ENCODE measurements around the gene DDRGK1.

DDRGK1 gene

GRCh38 chr20:3174442-3175261 lies 29.8 kb downstream of the DDRGK1 start:
- ChIA-PET POLR2A (no interaction called here), CTCF (no interaction called here)
- TF ChIP-seq LEF1 (IDR thresholded peaks at IDR 0.05; ENCODE audit: borderline replicate concordance) (no peak), SP1 (IDR thresholded peaks at IDR 0.05) (no peak), L3MBTL2 (conservative IDR thresholded peaks at IDR 0.05) (no peak), ARNT (IDR thresholded peaks at IDR 0.05) (no peak), PKNOX1 (IDR thresholded peaks at IDR 0.05) (no peak), CTBP1 (IDR thresholded peaks at IDR 0.05; ENCODE audit: borderline replicate concordance) (no peak), ELF4 (IDR thresholded peaks at IDR 0.05) (no peak), TARDBP (IDR thresholded peaks at IDR 0.05) (no peak), FOXK2 (IDR thresholded peaks at IDR 0.05) (no peak), BHLHE40 (IDR thresholded peaks at IDR 0.05; ENCODE audit: borderline replicate concordance) (no peak), SUZ12 (IDR thresholded peaks at IDR 0.05) (no peak), NFRKB (IDR thresholded peaks at IDR 0.05) (no peak)
- no peak for DNase-seq (ENCODE audit: extremely low spot score)

- ChIA-PET POLR2A (interaction anchor here (0.7 to 2.3 kb wide), 2 partner anchors 11 to 14 kb away, joined by 4 to 13 read pairs; partner anchors contain the start of genes FASTKD5 and UBOX5), CTCF (no interaction called here)
- TF ChIP-seq ARNT (IDR thresholded peaks at IDR 0.05) (no peak), L3MBTL2 (conservative IDR thresholded peaks at IDR 0.05) (peak; percentile 65), BHLHE40 (IDR thresholded peaks at IDR 0.05; ENCODE audit: borderline replicate concordance) (no peak), FOXM1 (IDR thresholded peaks at IDR 0.05; ENCODE audit: borderline replicate concordance) (no peak), FOXA1 (IDR thresholded peaks at IDR 0.05) (no peak), ZNF384 (IDR thresholded peaks at IDR 0.05) (no peak), SUZ12 (IDR thresholded peaks at IDR 0.05) (no peak), HDGF (IDR thresholded peaks at IDR 0.05; ENCODE audit: borderline replicate concordance) (no peak), ELF4 (IDR thresholded peaks at IDR 0.05) (no peak), FOXK2 (IDR thresholded peaks at IDR 0.05) (no peak), TARDBP (IDR thresholded peaks at IDR 0.05) (peak; percentile 73), CTBP1 (IDR thresholded peaks at IDR 0.05; ENCODE audit: borderline replicate concordance) (no peak), LEF1 (IDR thresholded peaks at IDR 0.05; ENCODE audit: borderline replicate concordance) (no peak)
- peak; percentile 97 for DNase-seq (ENCODE audit: extremely low spot score)
These were observed 30.7 kb downstream of the DDRGK1 start for GRCh38 chr20:3173610-3174441.

- TF ChIP-seq BHLHE40 (IDR thresholded peaks at IDR 0.05; ENCODE audit: borderline replicate concordance) (no peak), ELF4 (IDR thresholded peaks at IDR 0.05) (no peak), SUZ12 (IDR thresholded peaks at IDR 0.05) (no peak), SP1 (IDR thresholded peaks at IDR 0.05) (no peak), LEF1 (IDR thresholded peaks at IDR 0.05; ENCODE audit: borderline replicate concordance) (no peak), CTBP1 (IDR thresholded peaks at IDR 0.05; ENCODE audit: borderline replicate concordance) (no peak), FOXM1 (IDR thresholded peaks at IDR 0.05; ENCODE audit: borderline replicate concordance) (no peak), FOXA1 (IDR thresholded peaks at IDR 0.05) (no peak), FOXK2 (IDR thresholded peaks at IDR 0.05) (no peak), PKNOX1 (IDR thresholded peaks at IDR 0.05) (no peak), L3MBTL2 (conservative IDR thresholded peaks at IDR 0.05) (no peak), TARDBP (IDR thresholded peaks at IDR 0.05) (no peak), ARNT (IDR thresholded peaks at IDR 0.05) (no peak), NFRKB (IDR thresholded peaks at IDR 0.05) (no peak), ZNF384 (IDR thresholded peaks at IDR 0.05) (no peak), HDGF (IDR thresholded peaks at IDR 0.05; ENCODE audit: borderline replicate concordance) (no peak)
- peak; percentile 64 for DNase-seq (ENCODE audit: extremely low spot score)
- ChIA-PET POLR2A (interaction anchor here (0.7 to 2.9 kb wide), 3 partner anchors 11 to 14 kb away, joined by 4 to 13 read pairs (median 13); partner anchors contain the start of genes FASTKD5 and UBOX5), CTCF (interaction anchor here (0.7 kb wide), 1 partner anchor 12 kb away, joined by 3 read pairs; no protein-coding TSS in a partner anchor)
These were observed 31.4 kb downstream of the DDRGK1 start, which contains the start of gene LZTS3 for GRCh38 chr20:3172933-3173609. TSS of gene LZTS3 (minus strand) at chr20:3173549. CDS start at chr20:3167163, 6,386 bp downstream.

GRCh38 chr20:3172126-3172932 lies 32.2 kb downstream of the DDRGK1 start:
- DNase-seq (ENCODE audit: extremely low spot score), result no peak
- ChIA-PET POLR2A (interaction anchor here (1.8 to 2.9 kb wide), 3 partner anchors 11 to 13 kb away, joined by 4 to 13 read pairs (median 13); partner anchors contain the start of genes FASTKD5 and UBOX5), CTCF (interaction anchor here (0.6 to 0.7 kb wide), 2 partner anchors 12 to 98 kb away, joined by 3 to 4 read pairs; no protein-coding TSS in a partner anchor)
- TF ChIP-seq HDGF (IDR thresholded peaks at IDR 0.05; ENCODE audit: borderline replicate concordance) (no peak), PKNOX1 (IDR thresholded peaks at IDR 0.05) (no peak)
